Measurements from ENCODE around the gene PLXNA3. TPM values are rescaled to one million over a fixed set of nuclear protein-coding genes. Genes with fewer than 3 reads are reported as not detected.
A peak's percentile ranks its signal among the peaks of the same experiment; 100 is the strongest.

PLXNA3 gene
- total and polyA plus RNA-seq, 10 of the 15 experiments (the other 5 are each of a cell fraction or from before 2014, with no cell fraction given): 0.26 to 26.8 (median 3.4) TPM

DNA sequence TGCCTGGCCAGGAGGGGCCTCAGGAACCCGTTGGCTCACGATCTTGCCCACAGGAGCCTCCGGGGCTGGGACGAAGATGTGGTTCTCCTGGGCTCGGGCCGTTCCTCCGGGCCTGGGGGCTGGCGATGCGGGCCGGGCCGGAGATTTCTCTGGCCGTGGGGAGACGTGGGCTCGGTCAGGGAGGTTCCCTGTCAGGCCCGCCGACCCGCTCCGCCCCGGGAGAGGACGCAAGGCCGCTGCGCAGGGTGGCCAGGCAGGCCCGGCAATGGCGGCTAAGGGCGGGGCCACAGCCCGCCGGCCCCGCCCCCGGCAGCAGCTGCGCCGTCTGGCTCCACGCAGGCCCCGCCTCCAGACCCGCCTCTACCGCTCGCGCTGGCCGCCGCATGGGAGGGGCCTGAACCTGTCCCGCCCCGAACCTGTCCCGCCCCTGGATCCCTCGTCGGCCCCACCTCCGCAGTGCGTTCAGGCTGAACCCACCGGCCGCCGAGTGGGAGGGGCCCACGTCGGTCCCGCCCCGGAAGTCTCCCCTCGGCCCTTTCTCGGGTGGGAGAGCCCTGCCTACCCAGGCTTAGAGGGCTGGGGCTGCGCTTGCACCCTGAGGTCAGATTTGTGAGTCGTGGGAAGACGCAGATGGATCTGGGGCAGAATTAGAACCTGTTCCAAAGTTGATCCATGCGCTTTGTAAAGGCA is 58.0 kb downstream of the PLXNA3 start, which contains the start of gene FAM3A (continued):
- TF ChIP-seq, protein P1, sequence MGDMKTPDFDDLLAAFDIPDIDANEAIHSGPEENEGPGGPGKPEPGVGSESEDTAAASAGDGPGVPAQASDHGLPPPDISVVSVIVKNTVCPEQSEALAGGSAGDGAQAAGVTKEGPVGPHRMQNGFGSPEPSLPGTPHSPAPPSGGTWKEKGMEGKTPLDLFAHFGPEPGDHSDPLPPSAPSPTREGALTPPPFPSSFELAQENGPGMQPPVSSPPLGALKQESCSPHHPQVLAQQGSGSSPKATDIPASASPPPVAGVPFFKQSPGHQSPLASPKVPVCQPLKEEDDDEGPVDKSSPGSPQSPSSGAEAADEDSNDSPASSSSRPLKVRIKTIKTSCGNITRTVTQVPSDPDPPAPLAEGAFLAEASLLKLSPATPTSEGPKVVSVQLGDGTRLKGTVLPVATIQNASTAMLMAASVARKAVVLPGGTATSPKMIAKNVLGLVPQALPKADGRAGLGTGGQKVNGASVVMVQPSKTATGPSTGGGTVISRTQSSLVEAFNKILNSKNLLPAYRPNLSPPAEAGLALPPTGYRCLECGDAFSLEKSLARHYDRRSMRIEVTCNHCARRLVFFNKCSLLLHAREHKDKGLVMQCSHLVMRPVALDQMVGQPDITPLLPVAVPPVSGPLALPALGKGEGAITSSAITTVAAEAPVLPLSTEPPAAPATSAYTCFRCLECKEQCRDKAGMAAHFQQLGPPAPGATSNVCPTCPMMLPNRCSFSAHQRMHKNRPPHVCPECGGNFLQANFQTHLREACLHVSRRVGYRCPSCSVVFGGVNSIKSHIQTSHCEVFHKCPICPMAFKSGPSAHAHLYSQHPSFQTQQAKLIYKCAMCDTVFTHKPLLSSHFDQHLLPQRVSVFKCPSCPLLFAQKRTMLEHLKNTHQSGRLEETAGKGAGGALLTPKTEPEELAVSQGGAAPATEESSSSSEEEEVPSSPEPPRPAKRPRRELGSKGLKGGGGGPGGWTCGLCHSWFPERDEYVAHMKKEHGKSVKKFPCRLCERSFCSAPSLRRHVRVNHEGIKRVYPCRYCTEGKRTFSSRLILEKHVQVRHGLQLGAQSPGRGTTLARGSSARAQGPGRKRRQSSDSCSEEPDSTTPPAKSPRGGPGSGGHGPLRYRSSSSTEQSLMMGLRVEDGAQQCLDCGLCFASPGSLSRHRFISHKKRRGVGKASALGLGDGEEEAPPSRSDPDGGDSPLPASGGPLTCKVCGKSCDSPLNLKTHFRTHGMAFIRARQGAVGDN (IDR thresholded peaks at IDR 0.05): peak; percentile 35
- no peak for TF ChIP-seq MTA3 (IDR thresholded peaks at IDR 0.05; ENCODE audit: borderline replicate concordance, low read length)
- TF ChIP-seq, protein P2, sequence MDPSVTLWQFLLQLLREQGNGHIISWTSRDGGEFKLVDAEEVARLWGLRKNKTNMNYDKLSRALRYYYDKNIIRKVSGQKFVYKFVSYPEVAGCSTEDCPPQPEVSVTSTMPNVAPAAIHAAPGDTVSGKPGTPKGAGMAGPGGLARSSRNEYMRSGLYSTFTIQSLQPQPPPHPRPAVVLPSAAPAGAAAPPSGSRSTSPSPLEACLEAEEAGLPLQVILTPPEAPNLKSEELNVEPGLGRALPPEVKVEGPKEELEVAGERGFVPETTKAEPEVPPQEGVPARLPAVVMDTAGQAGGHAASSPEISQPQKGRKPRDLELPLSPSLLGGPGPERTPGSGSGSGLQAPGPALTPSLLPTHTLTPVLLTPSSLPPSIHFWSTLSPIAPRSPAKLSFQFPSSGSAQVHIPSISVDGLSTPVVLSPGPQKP (IDR thresholded peaks at IDR 0.05; ENCODE audit: low read depth, low read length): peak; percentile 81
- TF ChIP-seq POLR2A (IDR thresholded peaks at IDR 0.05; ENCODE audit: low read depth, low read length): peak; percentile 87
- peak; percentile 37; the same call in 1 of the 2 replicates for TF ChIP-seq TAF1 (IDR thresholded peaks at IDR 0.05; ENCODE audit: borderline replicate concordance, low read depth, low read length)
- peak; percentile 85 to 91 for TF ChIP-seq SRF (IDR thresholded peaks at IDR 0.05; ENCODE audit: low read depth in 2 of 2, low read length in 2 of 2)
- 0 out of 4 replicates have a peak, but pooled peaks of 1 of the 2 experiments have one; percentile 30 for TF ChIP-seq BHLHE40 (IDR thresholded peaks at IDR 0.05; ENCODE audit: borderline replicate concordance in 1 of 2, low read depth in 2 of 2, low read length in 1 of 2)
